ENCODE results near the gene TMEM272.
A peak's percentile ranks its signal among the peaks of the same experiment; 100 is the strongest.
"Not testable (repeated sequence)": the region's sequence is repeated elsewhere in the genome, so short reads cannot be mapped to it uniquely, and the experiment has no call there.

Gene TMEM272

GRCh38 chr13:51838240-51838846 is 6.6 kb downstream of the TMEM272 start:
- Mint-ChIP-seq H3K4me3 (no peak overlapping the region), H3K4me1 (peaks cover 41% of the 10 kb centered on the region), H3K27ac (no peak overlapping the region), H3K27me3 (no peaks in the 10 kb centered on the region), H3K9me3 (no peaks in the 10 kb centered on the region)
- DNase-seq = no peak
- peak; percentile 53 for ATAC-seq

- H3K9me3 Mint-ChIP-seq = no peaks in the 10 kb centered on the region
Observed at GRCh38 chr13:51837016-51837415, 8.0 kb downstream of the TMEM272 start.

GRCh38 chr13:51834581-51835171 is 10.3 kb downstream of the TMEM272 start:
- Mint-ChIP-seq H3K4me1 (peaks cover 74% of the 10 kb centered on the region), H3K4me3 (no peak overlapping the region), H3K9me3 (no peaks in the 10 kb centered on the region), H3K27ac (no peak overlapping the region), H3K27me3 (no peaks in the 10 kb centered on the region)
- no peak for DNase-seq
- no peak for ATAC-seq

More at GRCh38 chr13:51837016-51837415, 8.0 kb downstream of the TMEM272 start:
- ATAC-seq (no peak), DNase-seq (no peak)
- Mint-ChIP-seq H3K4me3 (no peak overlapping the region), H3K27me3 (no peaks in the 10 kb centered on the region), H3K4me1 (peaks cover 51% of the 10 kb centered on the region), H3K27ac (no peak overlapping the region)

- DNase-seq = no peak
- no peak for ATAC-seq
- Mint-ChIP-seq H3K27me3 (no peaks in the 10 kb centered on the region), H3K4me1 (peaks cover 79% of the 10 kb centered on the region), H3K4me3 (no peak overlapping the region), H3K27ac (no peak overlapping the region), H3K9me3 (no peaks in the 10 kb centered on the region)
Observed at GRCh38 chr13:51833980-51834379, 11.0 kb downstream of the TMEM272 start.

GRCh38 chr13:51832471-51833152 is 12.4 kb downstream of the TMEM272 start:
- no peaks in the 10 kb centered on the region for H3K27me3 Mint-ChIP-seq
- DNase-seq (peak in 1 of 2 donors; percentile 67), ATAC-seq (peak; percentile 97)
- peaks cover 79% of the 10 kb centered on the region for H3K4me1 Mint-ChIP-seq
- no peaks in the 10 kb centered on the region for H3K9me3 Mint-ChIP-seq
- H3K27ac Mint-ChIP-seq = no peak overlapping the region
- H3K4me3 Mint-ChIP-seq = peak overlapping the region; percentile 41 to 57

GRCh38 chr13:51831519-51831918 is 13.5 kb downstream of the TMEM272 start:
- Mint-ChIP-seq H3K27ac (no peak overlapping the region), H3K9me3 (no peaks in the 10 kb centered on the region), H3K27me3 (no peaks in the 10 kb centered on the region), H3K4me1 (peaks cover 79% of the 10 kb centered on the region), H3K4me3 (no peak overlapping the region)
- ATAC-seq (no peak), DNase-seq (peak in 1 of 2 donors; percentile 5)

GRCh38 chr13:51829568-51829899 is 15.4 kb downstream of the TMEM272 start:
- H3K27me3 Mint-ChIP-seq = no peaks in the 10 kb centered on the region
- no peaks in the 10 kb centered on the region for H3K9me3 Mint-ChIP-seq
- peaks cover 88% of the 10 kb centered on the region for H3K4me1 Mint-ChIP-seq
- ATAC-seq (no peak), DNase-seq (peak in 1 of 2 donors; percentile 6)
- no peak overlapping the region for H3K4me3 Mint-ChIP-seq
- no peak overlapping the region for H3K27ac Mint-ChIP-seq

- no peaks in the 10 kb centered on the region for H3K9me3 Mint-ChIP-seq
- no peak overlapping the region for H3K27ac Mint-ChIP-seq
- no peak for ATAC-seq
- H3K27me3 Mint-ChIP-seq = no peaks in the 10 kb centered on the region
- DNase-seq = no peak
- H3K4me1 Mint-ChIP-seq = peaks cover 87% of the 10 kb centered on the region
- H3K4me3 Mint-ChIP-seq = peak overlapping the region in 1 of 2 donors; percentile 14
Observed at GRCh38 chr13:51828730-51829567, 16.0 kb downstream of the TMEM272 start.

- Mint-ChIP-seq H3K4me1 (peaks cover 89% of the 10 kb centered on the region), H3K27ac (peak overlapping the region; percentile 68 to 87), H3K9me3 (no peaks in the 10 kb centered on the region), H3K4me3 (peak overlapping the region; percentile 90 to 95), H3K27me3 (no peaks in the 10 kb centered on the region)
- no peak for DNase-seq
- no peak for ATAC-seq
Observed at GRCh38 chr13:51827254-51827653, 17.7 kb downstream of the TMEM272 start.

GRCh38 chr13:51826606-51827005 is 18.4 kb downstream of the TMEM272 start:
- peaks cover 89% of the 10 kb centered on the region for H3K4me1 Mint-ChIP-seq
- ATAC-seq (no peak), DNase-seq (no peak)
- peak overlapping the region; percentile 90 to 95 for H3K4me3 Mint-ChIP-seq
- peak overlapping the region; percentile 87 to 96 for H3K27ac Mint-ChIP-seq
- H3K9me3 Mint-ChIP-seq = no peaks in the 10 kb centered on the region
- H3K27me3 Mint-ChIP-seq = no peaks in the 10 kb centered on the region

GRCh38 chr13:51825681-51826254 is 19.2 kb downstream of the TMEM272 start:
- H3K4me3 Mint-ChIP-seq = peak overlapping the region; percentile 90 to 95
- no peaks in the 10 kb centered on the region for H3K27me3 Mint-ChIP-seq
- no peaks in the 10 kb centered on the region for H3K9me3 Mint-ChIP-seq
- DNase-seq = no peak
- H3K4me1 Mint-ChIP-seq = peaks cover 88% of the 10 kb centered on the region
- H3K27ac Mint-ChIP-seq = peak overlapping the region; percentile 96 to 97
- peak; percentile 26 for ATAC-seq

GRCh38 chr13:51825165-51825592 is 19.8 kb downstream of the TMEM272 start:
- Mint-ChIP-seq H3K9me3 (no peaks in the 10 kb centered on the region), H3K4me3 (peak overlapping the region; percentile 90 to 95), H3K4me1 (peaks cover 88% of the 10 kb centered on the region), H3K27ac (peak overlapping the region; percentile 96 to 97), H3K27me3 (no peaks in the 10 kb centered on the region)
- peak; percentile 59 for ATAC-seq
- DNase-seq = no peak

GRCh38 chr13:51824712-51825111 is 20.3 kb downstream of the TMEM272 start:
- not testable (repeated sequence) for DNase-seq, H3K9me3 Mint-ChIP-seq, H3K27me3 Mint-ChIP-seq
- peak overlapping the region; percentile 96 to 97 for H3K27ac Mint-ChIP-seq
- peak; percentile 4 for ATAC-seq
- H3K4me1 Mint-ChIP-seq = peaks cover 88% of the 10 kb centered on the region
- H3K4me3 Mint-ChIP-seq = peak overlapping the region; percentile 90 to 95

- Mint-ChIP-seq H3K27me3 (no peaks in the 10 kb centered on the region), H3K4me3 (peak overlapping the region; percentile 90 to 95), H3K27ac (peak overlapping the region; percentile 96 to 97), H3K9me3 (no peaks in the 10 kb centered on the region), H3K4me1 (peaks cover 88% of the 10 kb centered on the region)
- DNase-seq = no peak
- ATAC-seq = no peak
Observed at GRCh38 chr13:51823863-51824262, 21.1 kb downstream of the TMEM272 start.

- no peak for DNase-seq
- peaks cover 88% of the 10 kb centered on the region for H3K4me1 Mint-ChIP-seq
- ATAC-seq = no peak
- no peaks in the 10 kb centered on the region for H3K27me3 Mint-ChIP-seq
- H3K4me3 Mint-ChIP-seq = peak overlapping the region; percentile 90 to 95
- H3K9me3 Mint-ChIP-seq = no peaks in the 10 kb centered on the region
- H3K27ac Mint-ChIP-seq = peak overlapping the region; percentile 96 to 97
Observed at GRCh38 chr13:51823359-51823758, 21.6 kb downstream of the TMEM272 start.
